Measurements from ENCODE around the gene ZSWIM7. TPM values are rescaled to one million over a fixed set of nuclear protein-coding genes. Genes with fewer than 3 reads are reported as not detected.

The ZSWIM7 gene
- total RNA-seq, 6 donors from 2014 or later: 20.8 to 30.7 (median 23.4) TPM

DNA sequence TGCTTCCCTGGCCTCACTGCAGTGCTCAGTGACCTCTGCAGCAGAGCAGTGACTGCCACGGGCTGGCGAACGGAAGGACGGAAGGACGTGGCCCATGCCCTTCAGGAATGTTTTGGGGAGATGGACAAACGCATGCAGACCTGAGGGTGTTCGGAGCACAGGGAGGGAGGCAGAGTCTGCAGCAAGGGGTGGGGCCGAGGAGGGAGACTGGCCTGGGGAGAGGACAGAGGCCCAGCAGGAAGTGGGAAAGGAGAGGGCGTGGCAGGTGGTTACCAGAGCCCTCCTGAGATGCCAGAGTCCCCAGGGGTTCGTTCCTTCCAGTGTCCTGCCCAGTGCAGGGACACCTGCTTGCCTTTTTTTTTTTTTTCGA is 32.6 kb downstream of the ZSWIM7 start:
- no peaks in the 10 kb centered on the region for H3K27me3 ChIP-seq
- no peaks in the 10 kb centered on the region for H3K9me3 ChIP-seq
- peak overlapping the region in 2 of 4 donors; percentile 1 to 27 for H3K4me3 ChIP-seq
- 34 to 53% methylated on average over 11 of the region's 11 CpGs for WGBS, 2 donors
- peaks cover 18 to 27% (median 25%) of the 10 kb centered on the region in 4 donors for H3K4me1 ChIP-seq
- peak in 1 of 2 donors; percentile 17 for TF ChIP-seq POLR2AphosphoS5 (IDR thresholded peaks at IDR 0.05)
- no peak for TF ChIP-seq POLR2A (IDR thresholded peaks at IDR 0.05)
- TF ChIP-seq EP300 (IDR thresholded peaks at IDR 0.05): no peak
- H3K27ac ChIP-seq: peak overlapping the region; percentile 67 to 88 (median 84)
- ATAC-seq (ENCODE audit: low FRiP score in 2 of 2) (peak; percentile 51 to 87), DNase-seq (peak; percentile 29 to 86)
- no peaks in the 10 kb centered on the region for H3K36me3 ChIP-seq

DNA sequence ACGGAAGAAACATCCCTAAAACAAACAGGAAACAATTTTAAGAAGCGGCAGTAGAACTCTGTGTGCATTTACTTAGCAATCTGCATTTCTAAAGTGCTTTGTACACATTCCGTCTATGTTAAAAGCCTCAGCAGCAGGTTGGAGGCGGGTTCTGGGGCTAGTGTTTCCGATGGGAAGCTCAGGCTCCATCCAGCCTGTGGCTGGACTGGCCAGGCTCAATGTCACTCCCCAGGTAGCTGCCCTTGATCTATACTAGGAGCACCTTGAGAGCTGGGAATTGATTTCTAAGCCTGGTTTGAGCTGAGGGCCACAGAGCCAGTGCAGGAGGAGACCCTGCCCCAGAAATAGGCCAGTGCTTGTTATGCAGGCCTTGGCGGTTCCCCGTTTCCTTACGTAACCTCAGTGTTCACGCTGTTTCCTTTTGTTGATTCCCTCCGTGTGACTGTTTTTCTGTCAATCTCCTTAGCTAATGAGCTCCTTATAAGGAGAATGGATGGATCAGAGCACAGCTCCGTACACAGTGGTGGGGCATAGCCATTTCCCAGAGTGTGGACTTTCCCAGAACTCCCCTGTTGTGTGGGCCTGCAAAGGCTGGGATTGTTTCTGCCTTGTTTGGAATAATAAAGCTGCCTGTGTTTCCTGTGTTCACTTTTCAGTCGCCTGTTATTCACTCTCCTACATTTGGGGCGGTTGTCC is 33.2 kb downstream of the ZSWIM7 start:
- peak in 1 of 2 donors; percentile 94 for DNase-seq
- Histone ChIP-seq H3K9me3 (no peaks in the 10 kb centered on the region), H3K27me3 (no peaks in the 10 kb centered on the region), H3K27ac (peak overlapping the region; percentile 67 to 88 (median 84)), H3K36me3 (no peaks in the 10 kb centered on the region), H3K4me3 (peak overlapping the region in 2 of 4 donors; percentile 1 to 27), H3K4me1 (peaks cover 18 to 27% (median 25%) of the 10 kb centered on the region in 4 donors)
- WGBS, 2 donors: 35 to 42% methylated on average over 13 of the region's 13 CpGs
- ATAC-seq (ENCODE audit: low FRiP score in 2 of 2): peak; percentile 73 to 94
- TF ChIP-seq POLR2A (IDR thresholded peaks at IDR 0.05): peak in 1 of 4 donors; percentile 37
- no peak for TF ChIP-seq EP300 (IDR thresholded peaks at IDR 0.05)
- TF ChIP-seq, protein P1, sequence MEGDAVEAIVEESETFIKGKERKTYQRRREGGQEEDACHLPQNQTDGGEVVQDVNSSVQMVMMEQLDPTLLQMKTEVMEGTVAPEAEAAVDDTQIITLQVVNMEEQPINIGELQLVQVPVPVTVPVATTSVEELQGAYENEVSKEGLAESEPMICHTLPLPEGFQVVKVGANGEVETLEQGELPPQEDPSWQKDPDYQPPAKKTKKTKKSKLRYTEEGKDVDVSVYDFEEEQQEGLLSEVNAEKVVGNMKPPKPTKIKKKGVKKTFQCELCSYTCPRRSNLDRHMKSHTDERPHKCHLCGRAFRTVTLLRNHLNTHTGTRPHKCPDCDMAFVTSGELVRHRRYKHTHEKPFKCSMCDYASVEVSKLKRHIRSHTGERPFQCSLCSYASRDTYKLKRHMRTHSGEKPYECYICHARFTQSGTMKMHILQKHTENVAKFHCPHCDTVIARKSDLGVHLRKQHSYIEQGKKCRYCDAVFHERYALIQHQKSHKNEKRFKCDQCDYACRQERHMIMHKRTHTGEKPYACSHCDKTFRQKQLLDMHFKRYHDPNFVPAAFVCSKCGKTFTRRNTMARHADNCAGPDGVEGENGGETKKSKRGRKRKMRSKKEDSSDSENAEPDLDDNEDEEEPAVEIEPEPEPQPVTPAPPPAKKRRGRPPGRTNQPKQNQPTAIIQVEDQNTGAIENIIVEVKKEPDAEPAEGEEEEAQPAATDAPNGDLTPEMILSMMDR (IDR thresholded peaks at IDR 0.05): no peak
- peak in 1 of 2 donors; percentile 4 for TF ChIP-seq POLR2AphosphoS5 (IDR thresholded peaks at IDR 0.05)

DNA sequence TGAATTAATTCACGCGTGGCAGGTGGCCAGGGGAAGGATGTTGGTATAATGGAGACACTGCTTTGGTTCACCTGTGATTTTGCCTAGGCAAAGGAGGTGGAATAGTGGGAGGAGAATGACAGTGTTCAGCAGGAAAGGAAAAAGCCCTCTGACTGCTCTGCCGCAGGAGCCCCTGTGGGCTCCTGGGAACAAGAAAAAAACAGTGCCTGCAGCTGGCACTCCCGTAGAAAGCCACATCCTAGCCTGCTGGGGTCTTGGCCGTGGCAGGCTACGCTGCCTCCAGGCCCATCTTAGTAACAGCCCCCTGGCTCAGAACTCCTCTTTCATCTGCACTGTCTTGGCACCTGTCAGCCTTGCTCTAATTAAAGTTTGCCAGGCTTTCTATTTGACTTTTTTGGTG is 34.0 kb downstream of the ZSWIM7 start:
- H3K4me1 ChIP-seq: peaks cover 18 to 27% (median 25%) of the 10 kb centered on the region in 4 donors
- no peak for ATAC-seq (ENCODE audit: low FRiP score in 2 of 2)

DNA sequence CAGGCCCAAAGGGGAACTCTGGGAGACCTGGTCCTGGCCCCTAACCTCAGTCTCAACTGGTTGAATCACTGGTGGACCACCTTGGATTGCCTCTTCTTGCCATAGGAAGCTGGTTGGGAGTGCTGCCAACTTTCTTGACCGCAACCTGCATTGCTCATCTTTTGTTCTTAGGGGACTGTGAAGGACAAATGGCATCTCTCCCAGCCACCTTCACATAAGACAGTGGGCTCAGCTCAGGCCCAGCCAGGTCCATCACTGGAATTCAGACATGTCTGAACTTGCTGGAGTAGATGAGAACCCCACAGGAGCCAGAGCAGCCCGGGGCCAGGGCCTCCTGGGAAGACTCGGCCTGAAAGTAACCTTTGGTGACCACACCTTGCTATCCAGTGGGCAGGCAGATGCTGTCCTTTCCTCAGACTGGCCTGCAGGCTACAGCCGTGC is 35.8 kb downstream of the ZSWIM7 start:
- H3K4me3 ChIP-seq: no peak overlapping the region
- DNase-seq: no peak
- H3K27me3 ChIP-seq: no peaks in the 10 kb centered on the region
- H3K27ac ChIP-seq: no peak overlapping the region
- no peaks in the 10 kb centered on the region for H3K36me3 ChIP-seq
- H3K9me3 ChIP-seq: no peaks in the 10 kb centered on the region
- 84 to 100% methylated on average over 2 to 4 of the region's 4 CpGs for WGBS, 2 donors
- no peak for ATAC-seq (ENCODE audit: low FRiP score in 2 of 2)
- TF ChIP-seq EP300 (IDR thresholded peaks at IDR 0.05) (no peak), POLR2A (IDR thresholded peaks at IDR 0.05) (no peak), POLR2AphosphoS5 (IDR thresholded peaks at IDR 0.05) (no peak)
- TF ChIP-seq, protein P1 (IDR thresholded peaks at IDR 0.05): no peak
- H3K4me1 ChIP-seq: peaks cover 21 to 35% (median 29%) of the 10 kb centered on the region in 4 donors

More for the DNA sequence above, 34.0 kb downstream of the ZSWIM7 start:
- H3K27ac ChIP-seq: peak overlapping the region; percentile 67 to 88 (median 84)
- H3K9me3 ChIP-seq: no peaks in the 10 kb centered on the region
- TF ChIP-seq, protein P1 (IDR thresholded peaks at IDR 0.05): no peak
- TF ChIP-seq POLR2A (IDR thresholded peaks at IDR 0.05) (no peak), EP300 (IDR thresholded peaks at IDR 0.05) (no peak), POLR2AphosphoS5 (IDR thresholded peaks at IDR 0.05) (no peak)
- no peak overlapping the region for H3K4me3 ChIP-seq
- no peak for DNase-seq
- no peaks in the 10 kb centered on the region for H3K36me3 ChIP-seq
- no peaks in the 10 kb centered on the region for H3K27me3 ChIP-seq
- 50 to 62% methylated on average over 6 of the region's 6 CpGs for WGBS, 2 donors

DNA sequence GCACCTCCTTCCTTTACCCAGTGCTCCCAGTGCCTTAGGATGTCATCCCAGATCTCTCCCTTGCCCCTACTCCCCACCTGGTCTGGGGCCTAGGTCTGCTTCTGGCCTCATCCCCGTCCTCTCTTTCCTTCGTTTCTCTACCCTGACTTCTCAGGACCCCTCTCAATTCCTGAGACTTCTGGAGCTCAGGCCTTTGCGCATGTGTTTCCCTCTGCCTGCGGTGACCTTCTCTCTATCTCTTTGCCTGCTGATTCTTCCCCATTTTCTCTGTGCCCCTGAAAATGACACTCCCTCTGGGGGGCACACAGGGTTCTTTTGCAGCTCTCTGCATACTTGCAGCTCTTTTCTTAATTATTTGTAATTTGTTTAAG is 41.0 kb downstream of the ZSWIM7 start:
- Histone ChIP-seq H3K9me3 (no peaks in the 10 kb centered on the region), H3K4me1 (peaks cover 4 to 22% (median 14%) of the 10 kb centered on the region in 4 donors), H3K36me3 (no peaks in the 10 kb centered on the region), H3K4me3 (no peak overlapping the region), H3K27ac (peak overlapping the region in 2 of 4 donors; percentile 12 to 44), H3K27me3 (no peaks in the 10 kb centered on the region)
- TF ChIP-seq POLR2AphosphoS5 (IDR thresholded peaks at IDR 0.05) (no peak), POLR2A (IDR thresholded peaks at IDR 0.05) (no peak), EP300 (IDR thresholded peaks at IDR 0.05) (no peak)
- TF ChIP-seq, protein P1 (IDR thresholded peaks at IDR 0.05): no peak
- 53 to 86% methylated on average over 4 of the region's 4 CpGs for WGBS, 2 donors
- peak in 1 of 2 donors; percentile 28 for ATAC-seq (ENCODE audit: low FRiP score in 2 of 2)
- DNase-seq: no peak

Measured in upper lobe of left lung (tissue), 6 donors.